GM20000 (cell line): ENCODE measurements around the gene RHOT2.

Experiments
- DNase-seq: peaks from one replicate; pipeline ENCODE4 v3.0.0; 2012; ENCODE audit warnings: low spot score
- CTCF ChIP-seq: IDR thresholded peaks from 2 replicates; pipeline ENCODE4 v1.5.1; 2012; ENCODE audit warnings: mild to moderate bottlenecking, control low read depth; ENCODE audit errors: extremely low read depth, missing control alignments

Gene RHOT2

GRCh38 chr16:694863-695354, 27.0 kb downstream of the RHOT2 start:
- DNase-seq = no peak
- TF ChIP-seq CTCF = no peak

- DNase-seq = peak; percentile 89
- TF ChIP-seq CTCF = no peak
Observed at GRCh38 chr16:695355-696089, 27.6 kb downstream of the RHOT2 start.

- DNase-seq = no peak
- no peak for TF ChIP-seq CTCF
Observed at GRCh38 chr16:698911-699671, 31.2 kb downstream of the RHOT2 start.

- peak; percentile 77 for DNase-seq
- no peak for TF ChIP-seq CTCF
Observed at GRCh38 chr16:700684-701584, 33.0 kb downstream of the RHOT2 start.

- DNase-seq = no peak
- no peak for TF ChIP-seq CTCF
Observed at GRCh38 chr16:702341-702740, 34.4 kb downstream of the RHOT2 start.

GRCh38 chr16:703406-703805, 35.5 kb downstream of the RHOT2 start:
- no peak for DNase-seq
- no peak for TF ChIP-seq CTCF

- no peak for DNase-seq
- TF ChIP-seq CTCF = no peak
Observed at GRCh38 chr16:704047-704446, 36.1 kb downstream of the RHOT2 start.
